Measurements from ENCODE around the gene ATE1.

GRCh38 chr10:121736315-121737130 is 191.3 kb downstream of the ATE1 start:
- TF ChIP-seq EZH2 (IDR thresholded peaks at IDR 0.05; ENCODE audit: borderline replicate concordance, low read length) (no peak), CTCF (IDR thresholded peaks at IDR 0.05; ENCODE audit: low read length) (no peak)

All from OCI-LY1 (cell line).